Trophoblast cell (in vitro differentiated cells and primary cell): ENCODE data around the gene KCNJ15.
A peak's percentile ranks its signal among the peaks of the same experiment; 100 is the strongest.

ENCODE experiments used
- DNase-seq, 2 donors: peaks; one replicate each; pipeline ENCODE4 v3.0.0-alpha.2; 2016
- H2AFZ ChIP-seq: 2 replicates; pipeline ENCODE4 v1.6.1; 2013; ENCODE audit warnings: low read length, moderate library complexity, mild to moderate bottlenecking; ENCODE audit not compliant: insufficient read depth, poor library complexity
- H2AK5ac ChIP-seq: 2 replicates; pipeline ENCODE4 v1.6.1; 2013; ENCODE audit warnings: mild to moderate bottlenecking, low read length
- H2BK120ac ChIP-seq: 2 replicates; pipeline ENCODE4 v1.6.1; 2013; ENCODE audit warnings: low read length, mild to moderate bottlenecking, moderate library complexity; ENCODE audit not compliant: insufficient read depth, poor library complexity
- H2BK12ac ChIP-seq: 2 replicates; pipeline ENCODE4 v1.6.1; 2013; ENCODE audit warnings: mild to moderate bottlenecking, low read length, moderate library complexity
- H2BK5ac ChIP-seq: 2 replicates; pipeline ENCODE4 v1.6.1; 2013; ENCODE audit warnings: low read length, low read depth, moderate library complexity, mild to moderate bottlenecking; ENCODE audit not compliant: poor library complexity
- H3K14ac ChIP-seq: 2 replicates; pipeline ENCODE4 v1.6.1; 2013; ENCODE audit warnings: mild to moderate bottlenecking, low read length
- H3K18ac ChIP-seq: 2 replicates; pipeline ENCODE4 v1.6.1; 2013; ENCODE audit warnings: mild to moderate bottlenecking, low read length
- H3K23ac ChIP-seq: 2 replicates; pipeline ENCODE4 v1.6.1; 2013; ENCODE audit warnings: low read length
- H3K27ac ChIP-seq: 2 replicates; pipeline ENCODE4 v1.5.1; 2013; ENCODE audit warnings: low read depth, mild to moderate bottlenecking, inconsistent platforms, low read length, moderate library complexity
- H3K27me3 ChIP-seq: 2 replicates; pipeline ENCODE4 v1.6.1; 2013; ENCODE audit warnings: inconsistent platforms, mild to moderate bottlenecking, low read length, moderate library complexity; ENCODE audit not compliant: insufficient read depth
- H3K36me3 ChIP-seq, 2 experiments: 1 replicate in 1 of 2; 2 replicates in 1 of 2; pipeline ENCODE4 v1.6.1; 2013; ENCODE audit warnings: low read length in 2 of 2, mild to moderate bottlenecking in 2 of 2, moderate library complexity in 1 of 2; ENCODE audit not compliant: insufficient read depth in 2 of 2, control insufficient read depth in 1 of 2
- H3K4ac ChIP-seq: 2 replicates; pipeline ENCODE4 v1.6.1; 2013; ENCODE audit warnings: low read depth, mild to moderate bottlenecking, low read length, moderate library complexity
- H3K4me1 ChIP-seq, 2 experiments: 1 replicate in 1 of 2; 2 replicates in 1 of 2; pipeline ENCODE4 v1.6.1; 2013; ENCODE audit warnings: low read length in 2 of 2, mild to moderate bottlenecking in 2 of 2, moderate library complexity in 1 of 2; ENCODE audit not compliant: insufficient read depth in 2 of 2, control insufficient read depth in 1 of 2
- H3K4me2 ChIP-seq: 2 replicates; pipeline ENCODE4 v1.6.1; 2013; ENCODE audit warnings: inconsistent platforms, mild to moderate bottlenecking, low read length, moderate library complexity
- H3K4me3 ChIP-seq: 2 replicates; pipeline ENCODE4 v1.5.1; 2013; ENCODE audit warnings: mild to moderate bottlenecking, low read depth, low read length, inconsistent platforms
- H3K79me1 ChIP-seq: one replicate; pipeline ENCODE4 v1.6.1; 2013; ENCODE audit warnings: low read length
- H3K79me2 ChIP-seq: 2 replicates; pipeline ENCODE4 v1.6.1; 2013; ENCODE audit warnings: low read length, mild to moderate bottlenecking; ENCODE audit not compliant: control insufficient read depth, insufficient read depth, poor library complexity
- H3K9ac ChIP-seq: 2 replicates; pipeline ENCODE4 v1.6.1; 2013; ENCODE audit warnings: mild to moderate bottlenecking, low read length
- H3K9me3 ChIP-seq: 2 replicates; pipeline ENCODE4 v1.6.1; 2013; ENCODE audit warnings: low read depth, mild to moderate bottlenecking, control low read depth, inconsistent platforms, low read length; ENCODE audit not compliant: insufficient read depth
- H4K12ac ChIP-seq: 2 replicates; pipeline ENCODE4 v1.6.1; 2013; ENCODE audit warnings: low read depth, mild to moderate bottlenecking, low read length, moderate library complexity
- H4K8ac ChIP-seq: 2 replicates; pipeline ENCODE4 v1.6.1; 2013; ENCODE audit warnings: low read depth, mild to moderate bottlenecking, low read length, moderate library complexity
- H4K91ac ChIP-seq: one replicate; pipeline ENCODE4 v1.6.1; 2013; ENCODE audit warnings: low read depth, mild to moderate bottlenecking, low read length, moderate library complexity
- WGBS: extraction: QIAGEN DNeasy Blood & Tissue Kit; methylation state at CpG from one replicate; pipeline ENCODE4 v1.1.7; 2013; ENCODE audit warnings: missing lambda C conversion rate; ENCODE audit not compliant: insufficient read length, insufficient coverage; ENCODE audit errors: extremely low coverage; 5-methylcytosine and 5-hydroxymethylcytosine counted together

The KCNJ15 gene

GRCh38 chr21:38351176-38351959, 94.6 kb downstream of the KCNJ15 start:
- Histone ChIP-seq H2AFZ (no peak overlapping the region), H3K4me1 (peaks cover 3 to 10% of the 10 kb centered on the region in 2 experiments), H4K12ac (no peak overlapping the region), H3K27me3 (no peaks in the 10 kb centered on the region), H3K27ac (no peak overlapping the region), H3K4ac (no peak overlapping the region), H3K4me2 (no peak overlapping the region), H3K14ac (peak overlapping the region; percentile 77), H3K9me3 (no peaks in the 10 kb centered on the region), H2BK5ac (peak overlapping the region; percentile 10), H3K79me2 (no peaks in the 10 kb centered on the region), H4K8ac (peak overlapping the region; percentile 67), H4K91ac (peak overlapping the region; percentile 83), H3K36me3 (no peaks in the 10 kb centered on the region), H3K79me1 (peaks cover 9% of the 10 kb centered on the region), H3K18ac (peak overlapping the region; percentile 28), H2BK120ac (peak overlapping the region; percentile 65), H3K9ac (no peak overlapping the region), H2AK5ac (peak overlapping the region; percentile 90), H3K4me3 (no peak overlapping the region), H3K23ac (no peak overlapping the region), H2BK12ac (peak overlapping the region; percentile 93)
- no peak for DNase-seq
- no CpG with 5 or more reads among the region's 16 CpGs for WGBS

DNA sequence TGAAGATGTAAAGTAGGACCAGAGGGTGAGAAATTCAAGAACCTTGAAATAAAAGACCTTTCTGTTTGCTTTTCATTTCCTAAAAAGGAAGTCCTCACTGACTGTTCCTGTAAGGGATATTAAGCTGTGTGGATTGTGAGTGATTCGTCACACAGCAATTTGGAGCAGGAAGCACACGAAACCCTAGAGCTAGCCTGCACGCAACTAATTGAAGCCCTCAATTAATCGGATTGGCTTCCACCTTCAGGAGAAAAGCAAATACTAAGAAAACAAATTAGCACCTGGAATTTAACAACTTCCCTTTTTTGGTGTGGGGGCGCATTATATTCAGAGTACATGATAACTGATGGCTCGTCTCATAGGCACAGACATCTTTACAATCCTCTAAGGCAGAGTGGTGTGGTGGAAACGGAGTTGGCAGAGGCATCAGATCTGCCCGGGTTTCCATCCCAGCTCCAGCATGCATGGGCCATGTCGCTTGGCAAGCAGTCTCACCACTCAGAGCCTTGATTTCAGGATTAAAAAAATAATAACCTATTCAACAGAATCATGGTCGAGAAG, 95.2 kb downstream of the KCNJ15 start:
- no CpG with 5 or more reads among the region's 10 CpGs for WGBS
- Histone ChIP-seq H3K14ac (no peak overlapping the region), H4K91ac (peak overlapping the region; percentile 75), H3K9ac (no peak overlapping the region), H3K79me1 (peaks cover 9% of the 10 kb centered on the region), H3K4me3 (no peak overlapping the region), H3K4me2 (no peak overlapping the region), H2BK12ac (peak overlapping the region; percentile 73), H3K4me1 (peaks cover 3 to 10% of the 10 kb centered on the region in 2 experiments), H3K36me3 (no peaks in the 10 kb centered on the region), H3K23ac (no peak overlapping the region), H3K4ac (peak overlapping the region; percentile 19), H2BK120ac (no peak overlapping the region), H3K27me3 (no peaks in the 10 kb centered on the region), H2AK5ac (no peak overlapping the region), H2AFZ (no peak overlapping the region), H4K12ac (no peak overlapping the region), H3K18ac (no peak overlapping the region), H3K27ac (peak overlapping the region; percentile 41), H2BK5ac (peak overlapping the region; percentile 58), H4K8ac (peak overlapping the region; percentile 49), H3K9me3 (no peaks in the 10 kb centered on the region), H3K79me2 (no peaks in the 10 kb centered on the region)
- DNase-seq, result peak; percentile 7 to 25

DNA sequence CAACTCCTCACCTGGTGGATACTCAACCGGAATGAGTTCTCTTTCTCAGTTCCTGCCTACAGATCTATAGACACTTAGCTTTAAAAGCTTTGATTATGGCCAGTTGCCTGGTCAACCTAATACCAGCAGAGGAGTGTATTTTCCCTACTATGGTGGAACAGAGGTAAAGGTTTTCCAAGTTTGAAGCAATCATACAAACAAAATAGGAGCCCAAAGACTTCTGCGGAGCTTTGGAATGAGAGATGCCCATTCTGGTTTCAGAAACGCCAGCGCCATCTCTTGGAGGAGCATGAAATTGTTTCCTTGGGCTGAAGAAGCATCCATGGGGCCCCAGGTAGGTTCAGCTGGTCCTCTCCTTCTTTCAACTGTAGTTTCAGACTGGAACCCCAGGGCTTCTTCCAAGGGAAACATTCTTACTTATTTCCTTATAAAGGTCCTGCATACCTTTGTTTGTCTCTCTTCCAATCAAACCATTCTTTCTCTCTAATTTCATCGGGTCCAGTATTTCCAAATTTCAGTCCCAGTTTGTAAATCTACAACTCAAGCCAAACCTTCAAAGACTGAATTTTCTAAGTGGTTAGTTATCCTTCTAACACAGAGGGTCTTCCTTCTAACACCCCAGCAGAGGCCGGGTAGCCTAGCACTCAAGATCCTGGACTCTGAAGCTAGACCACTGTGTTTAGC, 95.9 kb downstream of the KCNJ15 start:
- Histone ChIP-seq H3K18ac (no peak overlapping the region), H3K4ac (no peak overlapping the region), H3K79me2 (no peaks in the 10 kb centered on the region), H4K91ac (peak overlapping the region; percentile 75), H3K23ac (no peak overlapping the region), H3K79me1 (peaks cover 9% of the 10 kb centered on the region), H3K4me3 (no peak overlapping the region), H3K4me1 (peaks cover 3 to 10% of the 10 kb centered on the region in 2 experiments), H2AFZ (no peak overlapping the region), H4K8ac (no peak overlapping the region), H3K27me3 (no peaks in the 10 kb centered on the region), H3K27ac (no peak overlapping the region), H2BK120ac (no peak overlapping the region), H4K12ac (no peak overlapping the region), H2BK12ac (no peak overlapping the region), H2BK5ac (no peak overlapping the region), H3K9me3 (no peaks in the 10 kb centered on the region), H2AK5ac (no peak overlapping the region), H3K36me3 (no peaks in the 10 kb centered on the region), H3K14ac (no peak overlapping the region), H3K9ac (no peak overlapping the region), H3K4me2 (no peak overlapping the region)
- no CpG with 5 or more reads among the region's 6 CpGs for WGBS
- DNase-seq, result peak; percentile 61 to 87

GRCh38 chr21:38354231-38354630, 97.4 kb downstream of the KCNJ15 start:
- no peak overlapping the region for H3K14ac ChIP-seq
- H2BK12ac ChIP-seq, result no peak overlapping the region
- H3K4me3 ChIP-seq, result peak overlapping the region; percentile 41

More at GRCh38 chr21:38354231-38354630, 97.4 kb downstream of the KCNJ15 start:
- H3K9me3 ChIP-seq, result no peaks in the 10 kb centered on the region
- H3K4ac ChIP-seq, result no peak overlapping the region
- H3K36me3 ChIP-seq, result no peaks in the 10 kb centered on the region
- no peak overlapping the region for H3K9ac ChIP-seq
- no peak overlapping the region for H3K23ac ChIP-seq
- H2BK120ac ChIP-seq, result no peak overlapping the region
- WGBS, result no CpG with 5 or more reads among the region's 10 CpGs
- H2AK5ac ChIP-seq, result peak overlapping the region; percentile 15
- no peak overlapping the region for H4K91ac ChIP-seq
- H3K27ac ChIP-seq, result no peak overlapping the region
- no peaks in the 10 kb centered on the region for H3K27me3 ChIP-seq
- no peak overlapping the region for H2AFZ ChIP-seq
- no peaks in the 10 kb centered on the region for H3K79me2 ChIP-seq
- no peak for DNase-seq
- no peak overlapping the region for H4K12ac ChIP-seq
- no peak overlapping the region for H3K4me2 ChIP-seq
- H4K8ac ChIP-seq, result no peak overlapping the region
- peaks cover 9% of the 10 kb centered on the region for H3K79me1 ChIP-seq
- H2BK5ac ChIP-seq, result no peak overlapping the region
- peaks cover 3 to 10% of the 10 kb centered on the region in 2 experiments for H3K4me1 ChIP-seq
- H3K18ac ChIP-seq, result no peak overlapping the region
